Glomerular visceral epithelial cell (primary cell): ENCODE results near the gene SNRNP70.

Experiments used
- DNase-seq: peaks from one replicate; pipeline ENCODE4 v3.0.0-alpha.2; 2016; ENCODE audit errors: extremely low spot score

Gene SNRNP70

DNA sequence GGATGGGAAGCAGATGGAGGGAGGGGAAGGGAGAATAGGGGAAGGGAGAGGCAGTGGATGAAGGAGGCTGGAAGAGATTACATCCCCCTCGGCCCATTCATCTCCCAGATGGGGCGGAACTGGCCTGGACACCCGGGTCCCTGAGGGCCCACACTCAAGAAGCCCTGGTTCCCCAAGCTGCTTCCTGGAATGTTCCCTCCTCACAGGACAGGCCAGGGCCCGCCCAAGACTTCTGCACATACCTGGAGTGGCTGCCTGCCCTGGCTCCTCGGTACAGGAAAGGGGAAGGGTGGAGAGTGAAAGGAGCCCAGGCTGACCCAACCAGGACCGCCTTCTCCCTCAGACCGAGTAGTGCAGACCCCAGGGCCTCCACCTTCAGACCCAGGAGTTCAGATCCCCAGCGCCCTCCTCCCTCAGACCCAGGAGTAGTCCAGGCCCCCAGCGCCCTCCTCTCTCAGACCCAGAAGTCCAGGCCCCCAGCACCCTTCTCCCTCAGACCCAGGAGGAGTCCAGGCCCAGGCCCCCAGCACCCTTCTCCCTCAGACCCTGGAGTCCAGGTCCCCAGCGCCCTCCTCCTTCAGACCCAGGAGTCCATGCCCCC is 21.1 kb upstream of the SNRNP70 start:
- DNase-seq, result no peak

DNA sequence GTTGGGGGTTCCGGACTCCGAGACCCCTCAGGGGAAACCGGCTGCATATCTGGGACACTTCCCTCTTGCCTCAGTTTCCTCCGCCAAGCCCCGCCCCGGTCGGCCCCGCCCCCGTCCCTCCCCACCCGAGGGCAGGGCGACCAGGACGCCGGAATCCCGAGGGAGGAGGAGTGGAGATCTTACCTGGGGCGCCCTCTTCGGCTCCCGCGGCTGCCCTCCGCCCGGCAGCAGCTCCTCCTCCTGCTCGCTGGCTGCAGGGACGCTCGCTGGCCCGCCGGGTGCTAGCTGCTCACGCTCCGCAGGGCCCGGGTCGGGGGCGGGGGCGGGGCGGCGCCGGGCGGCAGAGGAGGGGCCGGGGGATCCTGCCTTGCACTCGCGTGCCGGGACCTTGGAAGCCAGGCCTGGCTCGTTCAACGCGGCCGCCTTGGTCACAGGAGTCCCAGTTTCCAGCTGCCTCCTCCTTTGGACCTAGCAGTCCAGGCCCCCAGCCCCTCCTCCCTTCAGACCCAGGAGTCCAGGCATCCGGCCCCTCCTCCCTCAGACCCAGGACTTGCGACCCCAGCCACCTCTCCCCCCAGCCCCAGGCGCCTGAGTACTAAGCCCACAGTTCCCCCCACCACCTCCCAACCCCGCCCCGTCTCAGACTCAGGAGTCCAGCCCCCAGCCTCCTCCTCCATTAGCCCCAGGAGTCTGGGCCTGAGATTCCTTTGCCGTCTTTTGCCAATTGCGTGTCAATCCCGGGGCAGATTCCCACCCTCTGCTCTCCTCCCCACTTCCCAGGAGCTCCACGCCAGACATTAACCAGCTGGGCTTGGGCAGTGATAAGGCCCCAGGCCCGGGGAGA is 20.3 kb upstream of the SNRNP70 start, which contains the start of gene NTF4:
TSS of gene NTF4 (minus strand) at position 51 of the 844 bp plus-strand sequence. CDS start 2,821 bp downstream, outside the sequence.
- DNase-seq, result no peak

DNA sequence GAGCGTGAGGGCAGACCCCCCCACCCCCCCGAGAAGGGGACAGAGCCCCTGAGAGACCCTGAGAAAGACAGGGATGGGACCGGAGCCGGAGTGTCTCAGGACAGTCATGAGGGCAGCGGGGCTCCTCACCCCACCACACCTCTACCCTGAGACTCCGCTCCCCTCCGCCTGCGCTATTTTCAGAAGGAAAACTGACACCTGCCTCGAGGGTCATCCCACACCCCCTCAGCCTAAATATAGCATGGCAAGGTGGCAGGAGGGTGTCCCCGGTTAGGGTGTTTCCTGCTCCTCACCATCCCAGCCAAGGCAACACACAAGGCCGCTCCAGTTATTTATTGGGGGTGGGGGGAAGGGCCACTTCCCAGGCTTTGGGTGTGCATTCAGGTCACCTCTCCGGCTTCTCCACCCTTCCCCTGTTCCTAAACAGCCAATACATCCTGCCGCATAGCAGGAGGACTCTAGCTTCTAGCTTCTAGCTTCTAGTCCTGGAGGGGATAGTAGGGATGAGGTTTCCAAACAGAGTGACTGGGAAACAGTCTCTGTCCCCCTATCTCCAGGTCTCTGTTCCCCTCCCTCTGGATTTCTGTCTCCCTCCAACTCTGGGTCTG is 19.2 kb upstream of the SNRNP70 start:
- no peak for DNase-seq

DNA sequence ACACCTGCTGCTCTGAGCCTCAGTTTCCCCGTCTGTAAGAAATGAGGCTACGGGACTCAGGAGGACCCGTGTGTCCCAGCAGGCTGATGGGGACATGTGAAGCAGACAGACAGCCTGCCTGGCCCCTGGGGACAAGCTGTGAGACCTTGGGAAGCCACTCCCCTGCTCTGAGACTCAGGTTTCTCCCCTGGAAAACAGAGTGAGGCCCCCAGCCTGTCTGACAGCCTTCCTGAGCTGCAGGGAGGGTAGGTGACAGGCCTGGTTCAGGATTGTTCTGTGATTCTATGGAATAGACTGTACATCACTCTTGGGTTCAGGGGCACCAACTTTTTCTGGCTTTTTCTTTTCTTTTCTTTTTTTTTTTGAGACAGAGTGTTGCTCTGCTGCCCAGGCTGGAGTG is 17.7 kb upstream of the SNRNP70 start:
- no peak for DNase-seq

DNA sequence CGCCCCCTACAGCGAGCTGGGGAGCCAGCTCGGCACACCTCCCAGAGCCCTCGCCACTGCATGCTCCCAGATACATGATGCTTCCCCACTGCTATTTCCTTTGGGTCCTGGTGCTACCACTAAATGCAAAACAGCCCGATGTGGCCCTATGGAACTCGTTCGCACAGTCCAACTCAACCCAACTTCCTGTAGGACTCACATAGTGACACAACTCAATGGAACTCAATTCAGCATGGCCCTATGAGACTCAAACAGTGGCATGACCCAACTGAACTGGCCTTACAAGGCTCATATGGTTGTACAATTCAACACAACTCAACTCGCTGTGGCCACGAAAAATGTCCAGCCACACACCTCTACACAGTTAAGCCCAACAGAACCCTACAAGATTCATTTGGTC is 16.2 kb upstream of the SNRNP70 start:
- no peak for DNase-seq

DNA sequence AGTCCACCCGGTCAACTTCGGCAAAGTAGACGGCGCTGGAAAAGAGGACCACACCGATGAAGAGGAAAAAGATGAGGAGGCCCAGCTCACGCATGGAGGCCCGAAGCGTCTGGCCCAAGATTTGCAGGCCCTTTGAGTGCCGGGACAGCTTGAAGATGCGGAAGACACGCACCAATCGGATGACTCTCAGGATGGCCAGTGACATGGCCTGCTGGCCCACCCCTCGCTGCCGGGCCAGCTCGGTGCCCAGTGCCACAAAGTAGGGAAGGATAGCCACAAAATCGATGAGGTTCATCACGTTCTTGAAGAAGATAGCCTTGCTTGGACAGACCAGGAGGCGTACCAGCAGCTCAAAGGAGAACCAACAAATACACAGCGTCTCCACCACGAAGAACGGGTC is 14.8 kb upstream of the SNRNP70 start:
- no peak for DNase-seq

DNA sequence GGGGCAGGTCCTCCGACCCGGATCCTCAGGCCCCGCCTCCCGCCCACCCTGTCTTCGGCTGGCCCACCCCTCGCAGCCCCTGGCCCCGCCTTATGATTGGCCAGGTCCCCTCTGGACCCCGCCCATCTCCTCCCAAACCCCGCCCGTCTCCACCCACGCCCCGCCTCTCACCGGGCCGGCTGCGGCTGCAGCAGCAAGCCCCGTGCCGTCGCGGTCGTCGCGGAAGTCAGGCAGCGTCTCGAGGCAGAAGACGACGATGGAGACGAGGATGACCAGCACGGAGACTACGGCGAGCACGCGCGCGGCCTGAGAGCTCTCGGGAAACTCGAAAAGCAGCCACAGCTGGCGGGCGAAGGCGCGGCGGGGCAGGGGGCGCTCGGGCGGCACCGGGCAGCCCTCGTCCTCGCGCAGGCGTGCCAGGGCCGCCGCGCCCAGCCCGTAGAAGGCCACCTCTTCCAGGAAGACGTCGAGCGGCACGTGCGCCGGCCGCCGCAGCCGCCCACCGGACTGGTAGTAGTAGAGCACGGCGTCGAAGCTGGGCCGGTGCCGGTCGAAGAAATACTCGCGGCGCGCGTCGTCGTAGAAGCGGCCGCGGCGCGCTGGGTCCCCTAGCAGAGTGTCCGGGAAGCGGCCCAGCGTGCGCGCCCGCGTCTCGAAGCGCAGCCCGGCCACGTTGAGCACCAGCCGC is 13.2 kb upstream of the SNRNP70 start:
- DNase-seq, result no peak

DNA sequence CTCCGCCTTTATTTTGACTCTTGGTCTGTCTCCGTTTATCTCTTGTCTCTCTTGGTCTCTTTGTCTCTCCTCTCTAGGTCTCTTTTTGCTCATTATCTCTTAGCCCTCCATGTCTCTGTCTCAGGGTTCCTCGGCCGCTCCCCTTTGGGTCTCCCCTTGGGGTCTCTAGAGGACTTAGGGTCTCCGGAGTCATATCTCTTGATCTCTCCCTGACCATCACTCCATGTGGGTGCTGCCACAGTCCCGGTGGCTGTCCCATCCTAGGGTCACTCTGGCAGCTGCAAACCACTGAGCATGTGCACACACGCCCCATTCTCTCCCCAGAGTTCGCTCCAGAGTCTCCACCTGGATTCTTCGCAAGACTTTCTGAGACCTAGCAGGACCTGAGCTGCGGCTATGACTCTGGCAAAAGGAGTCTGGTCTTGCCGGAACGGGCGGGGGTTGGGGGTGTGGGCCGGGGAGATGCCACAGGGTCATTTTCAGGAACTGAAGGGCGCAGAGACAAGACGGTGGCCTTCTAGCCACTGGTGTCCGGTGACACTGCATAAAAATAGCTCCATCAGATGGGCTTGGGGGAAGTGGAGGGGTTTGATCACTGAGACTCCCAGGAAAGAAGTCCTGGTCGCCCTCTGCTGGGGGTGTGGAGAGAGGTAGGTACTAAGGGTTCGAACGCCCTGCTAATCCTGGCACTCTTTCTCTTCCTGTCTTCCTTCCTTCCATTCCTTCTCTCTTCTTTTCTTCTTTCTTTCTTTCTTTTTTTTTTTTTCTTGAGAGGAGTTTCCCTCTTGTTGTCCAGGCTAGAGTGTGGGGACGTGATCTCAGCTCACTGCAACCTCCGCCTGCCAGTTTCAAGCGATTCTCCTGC is 11.5 kb upstream of the SNRNP70 start:
- peak; percentile 46 for DNase-seq

DNA sequence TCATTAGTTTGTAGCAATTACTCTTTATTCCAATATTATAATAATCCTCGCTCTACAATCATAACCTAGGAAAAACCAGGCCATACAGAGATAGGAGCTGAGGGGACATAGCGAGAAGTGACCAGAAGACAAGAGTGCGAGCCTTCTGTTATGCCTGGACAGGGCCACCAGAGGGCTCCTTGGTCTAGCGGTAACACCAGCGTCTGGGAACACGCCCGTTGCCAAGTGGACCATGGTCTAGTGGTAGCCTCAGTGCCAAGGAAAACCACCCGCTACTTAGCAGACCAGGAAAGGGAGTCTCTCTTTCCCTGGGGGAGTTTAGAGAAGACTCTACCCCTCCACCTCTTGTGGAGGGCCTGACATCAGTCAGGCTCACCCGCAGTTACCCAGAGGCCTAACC is 10.4 kb upstream of the SNRNP70 start:
- DNase-seq, result peak; percentile 68

DNA sequence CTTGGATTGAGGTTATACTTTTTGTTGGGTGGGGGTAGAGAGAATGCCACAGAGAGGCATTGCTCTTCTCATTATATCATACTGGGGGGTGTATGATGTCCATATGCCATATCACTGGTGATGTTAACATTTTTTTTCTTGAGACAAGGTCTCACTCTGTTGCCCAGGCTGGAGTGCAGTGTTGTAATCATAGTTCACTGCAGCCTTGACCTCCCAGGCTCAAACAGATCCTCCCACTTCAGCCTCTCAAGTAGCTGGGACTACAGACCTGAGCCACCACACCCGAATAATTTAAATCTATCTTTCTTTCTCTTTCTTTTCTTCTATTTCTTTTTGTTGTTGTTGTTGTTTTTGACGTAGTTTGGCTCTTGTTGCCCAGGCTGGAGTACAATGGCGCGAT is 4.9 kb upstream of the SNRNP70 start:
- no peak for DNase-seq

DNA sequence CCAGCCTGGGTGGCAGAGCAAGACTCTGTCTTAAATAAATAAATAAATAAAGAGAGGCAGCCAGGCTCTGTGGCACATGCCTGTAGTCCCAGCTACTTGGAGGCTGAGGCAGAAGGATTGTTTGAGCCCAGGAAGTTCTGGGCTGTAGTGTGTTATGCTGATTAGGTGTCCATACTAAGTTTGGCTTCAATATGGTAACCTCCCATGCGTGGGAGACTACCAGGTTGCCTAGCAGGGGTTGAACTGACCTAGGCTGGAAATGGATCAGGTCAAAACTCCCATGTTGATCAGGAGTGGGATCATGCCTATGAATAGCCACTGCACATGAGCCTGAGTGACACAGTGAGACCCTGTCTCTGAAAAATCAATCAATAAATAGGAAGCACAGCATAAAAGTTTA is 4.0 kb upstream of the SNRNP70 start:
- DNase-seq, result no peak

DNA sequence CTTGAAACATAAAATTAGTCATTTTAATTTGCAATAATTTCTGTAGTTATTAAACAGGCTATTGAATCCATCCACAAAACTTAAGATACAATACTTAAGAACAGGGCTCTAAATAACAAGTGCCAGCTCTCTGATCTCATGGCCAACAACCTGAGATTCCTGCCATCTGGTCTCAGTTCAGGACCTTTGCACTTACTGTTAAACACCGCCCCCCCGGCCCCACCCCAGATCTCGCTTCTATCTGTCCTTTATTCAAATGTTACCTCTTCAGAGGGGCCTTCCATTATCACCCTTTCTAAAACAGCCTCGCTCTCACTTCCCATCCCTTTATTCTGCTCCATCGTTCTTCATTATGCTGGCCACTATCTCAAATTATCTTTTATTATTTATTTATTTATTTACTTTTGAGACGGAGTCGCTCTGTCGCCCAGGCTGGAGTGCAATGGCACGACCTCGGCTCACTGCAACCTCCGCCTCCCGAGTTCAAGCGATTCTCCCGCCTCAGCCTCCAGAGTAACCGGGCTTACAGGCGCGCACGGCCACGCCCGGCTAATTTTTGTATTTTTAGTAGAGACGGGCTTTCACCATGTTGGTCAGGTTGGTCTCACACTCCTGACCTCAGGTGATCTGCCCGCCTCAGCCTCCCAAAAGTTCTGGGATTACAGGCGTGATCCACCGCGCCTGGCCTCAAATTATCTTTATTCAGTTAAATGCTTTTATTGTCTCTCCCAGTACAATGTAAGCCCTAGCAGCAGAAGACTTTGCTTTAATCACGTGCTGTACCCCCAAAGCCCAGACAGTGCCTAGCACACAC is 838 bp upstream of the SNRNP70 start:
- no peak for DNase-seq

DNA sequence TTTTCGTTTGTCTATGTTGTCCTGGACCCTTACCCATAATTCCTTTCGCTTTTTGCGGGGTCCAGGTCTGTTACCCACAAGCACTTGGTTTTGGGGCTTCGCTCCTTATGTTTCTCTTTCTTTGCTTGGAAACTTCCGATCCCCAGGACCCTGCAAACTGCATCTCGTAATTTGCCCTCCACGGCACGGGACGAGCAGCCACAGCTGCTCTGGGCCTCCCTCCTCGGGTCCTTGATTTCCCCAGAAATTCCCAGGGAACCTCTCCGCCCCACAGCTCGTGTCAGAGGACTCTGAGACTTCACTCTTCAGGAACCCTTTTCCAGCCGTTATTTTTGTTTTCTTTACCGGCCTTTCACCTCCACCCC is 599 bp downstream of the SNRNP70 start:
- no peak for DNase-seq

DNA sequence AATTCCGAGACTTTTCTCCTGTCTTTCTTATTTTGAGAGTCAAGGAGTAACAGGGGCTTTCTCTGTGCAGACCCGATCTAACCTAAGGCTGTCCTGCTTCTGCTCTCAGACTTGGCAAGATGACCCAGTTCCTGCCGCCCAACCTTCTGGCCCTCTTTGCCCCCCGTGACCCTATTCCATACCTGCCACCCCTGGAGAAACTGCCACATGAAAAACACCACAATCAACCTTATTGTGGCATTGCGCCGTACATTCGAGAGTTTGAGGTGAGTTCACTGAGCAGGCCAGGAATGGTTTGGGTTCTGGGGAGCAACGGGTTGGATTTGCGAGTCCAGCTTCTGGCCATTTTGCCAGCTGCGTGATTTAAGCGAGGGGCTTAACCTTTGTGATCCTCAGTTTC is 1.0 kb downstream of the SNRNP70 start:
- DNase-seq, result no peak

DNA sequence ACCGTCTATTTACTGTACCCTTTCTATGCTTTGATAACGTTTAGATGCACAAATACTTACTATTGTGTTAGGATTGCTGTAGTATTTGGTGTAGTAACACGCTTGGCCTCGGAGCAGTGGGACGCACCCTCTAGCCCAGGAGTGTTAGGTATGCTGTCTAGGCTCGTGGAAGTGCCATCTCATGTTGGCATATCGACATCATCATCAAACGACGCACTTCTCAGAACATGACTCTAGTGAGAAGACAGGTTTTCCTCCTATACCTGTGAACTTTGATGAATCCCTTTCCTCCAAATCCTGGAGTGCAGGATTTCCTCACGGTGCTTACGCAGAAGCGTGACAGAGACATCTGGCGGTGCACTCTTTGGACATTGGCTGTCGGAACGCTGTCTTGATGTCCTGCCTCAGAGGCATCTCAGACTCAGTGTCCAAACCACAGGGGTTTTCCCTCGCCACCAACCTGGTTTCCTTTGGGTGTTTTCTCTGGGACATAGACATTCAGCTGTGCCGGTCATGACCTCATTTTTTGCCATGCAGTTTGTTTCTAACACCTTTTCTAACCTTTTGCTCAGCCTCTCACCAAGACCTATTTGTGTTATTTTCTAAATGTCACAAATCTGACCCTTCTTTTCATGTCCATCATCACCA is 6.3 kb downstream of the SNRNP70 start:
- DNase-seq, result no peak

DNA sequence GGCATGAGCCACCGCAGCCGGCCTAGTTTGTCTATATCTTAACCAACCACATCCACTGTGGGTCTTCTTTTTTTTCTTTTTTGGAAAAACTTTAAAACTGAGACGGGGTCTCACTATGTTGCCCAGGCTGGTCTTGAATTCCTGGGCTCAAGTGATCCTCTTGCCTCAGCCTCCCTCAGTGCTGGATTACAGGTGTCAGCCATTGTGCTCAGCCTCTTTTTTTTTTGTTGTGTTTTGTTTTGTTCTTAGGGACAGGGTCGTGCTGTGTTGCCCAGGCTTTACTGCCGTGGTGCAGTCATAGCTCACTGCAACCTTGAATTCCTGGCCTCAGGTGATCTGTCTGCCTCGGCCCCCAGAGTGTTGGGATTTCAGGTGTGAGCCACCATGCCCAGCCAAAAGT is 7.4 kb downstream of the SNRNP70 start:
- DNase-seq, result no peak

DNA sequence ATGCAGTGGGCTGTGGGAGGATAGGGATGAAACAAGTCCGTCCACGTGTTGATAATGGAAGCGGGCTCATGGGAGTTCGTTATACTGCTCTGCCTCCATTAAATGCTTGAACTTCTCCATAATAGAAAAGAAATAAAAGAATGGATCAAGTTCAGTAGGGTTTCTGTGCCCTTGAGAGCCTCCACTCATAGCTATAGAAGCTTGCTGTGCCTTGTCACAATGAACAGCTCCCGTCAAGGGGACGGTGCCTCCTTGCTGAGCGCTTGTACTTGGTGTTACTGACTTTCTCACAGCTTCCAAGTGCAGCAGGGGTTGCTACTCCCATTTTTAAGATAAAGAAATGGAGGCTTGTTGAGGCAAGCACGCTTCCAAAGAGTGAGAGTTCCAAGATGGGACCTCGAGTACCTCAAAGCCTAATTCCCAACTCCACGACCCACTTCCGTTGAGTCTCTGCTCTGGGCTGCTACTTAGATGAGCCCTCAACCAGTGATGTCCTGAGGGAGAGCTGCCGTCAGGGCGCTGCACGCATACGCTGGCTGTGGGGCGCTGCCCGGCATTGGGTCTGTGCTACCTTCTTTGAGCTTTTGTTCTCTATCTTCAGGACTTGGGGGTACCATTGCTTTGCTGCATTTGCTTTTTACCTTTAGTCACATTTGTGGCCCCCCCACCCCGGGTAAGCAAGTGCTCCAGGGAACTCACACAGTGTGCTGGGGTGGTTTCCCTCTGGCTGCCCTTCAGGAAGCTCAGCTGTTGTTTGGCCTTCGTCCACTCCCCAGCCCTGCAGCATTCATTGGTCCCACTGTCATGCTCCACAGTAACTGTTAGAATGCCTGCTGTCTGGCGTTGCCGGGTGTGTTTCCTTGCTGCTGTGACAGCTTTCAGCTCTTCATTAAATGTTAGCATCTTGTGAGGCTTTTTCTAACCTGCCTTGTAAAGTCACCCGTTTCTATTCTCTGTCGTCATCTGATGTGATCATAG is 9.5 kb downstream of the SNRNP70 start:
- DNase-seq, result no peak

DNA sequence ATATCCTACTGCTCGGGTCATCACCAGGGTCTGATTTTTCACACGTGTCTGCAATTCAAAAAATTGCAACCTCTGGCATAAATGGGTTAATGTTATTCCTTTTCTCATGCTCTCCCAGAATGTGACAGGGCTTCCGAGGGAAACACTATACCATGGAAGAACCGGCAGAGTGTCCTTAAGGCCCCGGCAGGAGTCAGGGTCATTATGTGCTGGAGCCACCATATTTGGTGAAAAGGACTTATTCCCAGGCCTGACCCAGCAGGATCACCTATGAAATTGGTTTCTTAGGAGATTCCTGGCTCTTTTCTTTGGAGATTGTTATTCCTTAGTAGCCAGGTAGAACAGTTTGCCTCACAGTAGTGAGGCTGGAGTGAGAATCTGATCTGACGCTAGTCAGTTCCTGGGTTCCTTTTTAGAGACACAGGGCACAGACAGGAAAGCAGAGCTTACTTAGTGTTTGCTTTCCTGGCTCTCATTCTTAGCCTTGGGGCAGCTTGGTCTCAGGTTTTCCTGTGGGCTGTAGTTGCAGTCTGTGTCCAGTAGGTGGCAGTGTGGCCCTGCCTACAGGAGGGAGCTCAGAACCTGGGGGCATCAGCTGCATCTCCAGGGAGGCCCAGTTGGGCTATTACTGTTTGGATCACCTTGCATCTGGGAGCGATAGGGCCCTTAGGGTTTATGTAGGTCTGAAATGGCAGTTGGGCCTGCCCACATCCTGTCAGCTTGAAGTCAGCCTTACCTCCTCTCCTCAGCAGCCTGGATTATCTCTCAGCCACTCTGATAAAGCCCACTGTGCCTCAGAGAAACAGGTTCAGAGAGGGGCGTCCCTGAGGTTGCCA is 12.4 kb downstream of the SNRNP70 start:
- DNase-seq, result peak; percentile 82
